Left ventricle myocardium inferior (tissue), 1 donor: ENCODE data around the gene GAPT. TPM values are rescaled to one million over a fixed set of nuclear protein-coding genes. Genes with fewer than 3 reads are reported as not detected.

Source experiments
- DNase-seq: peaks from one replicate; pipeline ENCODE4 v3.0.0-alpha.2; 2020
- H3K27ac ChIP-seq: fragments of 200-600 bp; replicated peaks from 2 replicates; pipeline ENCODE4 v1.8.0; 2021
- H3K27me3 ChIP-seq: fragments of 200-600 bp; 2 replicates; pipeline ENCODE4 v1.8.0; 2021; ENCODE audit warnings: low read depth
- H3K36me3 ChIP-seq: fragments of 200-600 bp; 2 replicates; pipeline ENCODE4 v1.8.0; 2021
- H3K4me1 ChIP-seq: fragments of 200-600 bp; 2 replicates; pipeline ENCODE4 v1.8.0; 2021
- H3K4me3 ChIP-seq: fragments of 200-600 bp; 2 replicates; pipeline ENCODE4 v1.8.0; 2021; ENCODE audit warnings: mild to moderate bottlenecking, moderate library complexity
- H3K9me3 ChIP-seq: fragments of 200-600 bp; replicated peaks from 2 replicates; pipeline ENCODE4 v1.8.0; 2021
- intact Hi-C: fragments of 100-400 bp; cut with micrococcal nuclease; formaldehyde crosslinking; loops from one replicate; pipeline ENCODE4 v1.11.0; 2022
- total RNA-seq: library from RNA; stranded (reverse); fragmentation: NEBNext Ultra II Directional; extraction: Animal tissue kit (Norgen Biotek cat#: 25700); gene quantifications from one replicate; pipeline ENCODE4 v1.2.1, GENCODE V29; 2021
- TF ChIP-seq, protein P1 (sequence below): fragments of 200-600 bp; IDR thresholded peaks from 2 replicates; pipeline ENCODE4 v1.8.0; 2021; ENCODE audit warnings: antibody characterized with exemption, mild to moderate bottlenecking, borderline replicate concordance
- donor health status: DM: no; HTN: yes; CAD: no; lungs with severe emphysema.

GAPT gene
- total RNA-seq, 1 donor from 2014 or later = 0.22 TPM

GRCh38 chr5:58501778-58502417 is 10.7 kb downstream of the GAPT start:
- intact Hi-C loops = no loop called here
- Histone ChIP-seq H3K27ac (no peak overlapping the region), H3K36me3 (no peaks in the 10 kb centered on the region), H3K4me3 (no peak overlapping the region), H3K4me1 (no peaks in the 10 kb centered on the region), H3K27me3 (peaks cover 24% of the 10 kb centered on the region), H3K9me3 (no peaks in the 10 kb centered on the region)
- TF ChIP-seq, protein P1, sequence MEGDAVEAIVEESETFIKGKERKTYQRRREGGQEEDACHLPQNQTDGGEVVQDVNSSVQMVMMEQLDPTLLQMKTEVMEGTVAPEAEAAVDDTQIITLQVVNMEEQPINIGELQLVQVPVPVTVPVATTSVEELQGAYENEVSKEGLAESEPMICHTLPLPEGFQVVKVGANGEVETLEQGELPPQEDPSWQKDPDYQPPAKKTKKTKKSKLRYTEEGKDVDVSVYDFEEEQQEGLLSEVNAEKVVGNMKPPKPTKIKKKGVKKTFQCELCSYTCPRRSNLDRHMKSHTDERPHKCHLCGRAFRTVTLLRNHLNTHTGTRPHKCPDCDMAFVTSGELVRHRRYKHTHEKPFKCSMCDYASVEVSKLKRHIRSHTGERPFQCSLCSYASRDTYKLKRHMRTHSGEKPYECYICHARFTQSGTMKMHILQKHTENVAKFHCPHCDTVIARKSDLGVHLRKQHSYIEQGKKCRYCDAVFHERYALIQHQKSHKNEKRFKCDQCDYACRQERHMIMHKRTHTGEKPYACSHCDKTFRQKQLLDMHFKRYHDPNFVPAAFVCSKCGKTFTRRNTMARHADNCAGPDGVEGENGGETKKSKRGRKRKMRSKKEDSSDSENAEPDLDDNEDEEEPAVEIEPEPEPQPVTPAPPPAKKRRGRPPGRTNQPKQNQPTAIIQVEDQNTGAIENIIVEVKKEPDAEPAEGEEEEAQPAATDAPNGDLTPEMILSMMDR = no peak
- DNase-seq = no peak

GRCh38 chr5:58503390-58504046 is 12.3 kb downstream of the GAPT start:
- no peak for DNase-seq
- Histone ChIP-seq H3K27me3 (peaks cover 24% of the 10 kb centered on the region), H3K4me3 (no peak overlapping the region), H3K27ac (no peak overlapping the region), H3K36me3 (no peaks in the 10 kb centered on the region), H3K9me3 (no peaks in the 10 kb centered on the region), H3K4me1 (no peaks in the 10 kb centered on the region)
- TF ChIP-seq, protein P1 = no peak
- intact Hi-C loops = no loop called here

GRCh38 chr5:58504766-58505165 is 13.5 kb downstream of the GAPT start:
- no peak for DNase-seq
- H3K36me3 ChIP-seq = no peaks in the 10 kb centered on the region
- peaks cover 29% of the 10 kb centered on the region for H3K27me3 ChIP-seq
- H3K4me1 ChIP-seq = no peaks in the 10 kb centered on the region
- H3K4me3 ChIP-seq = no peak overlapping the region
- intact Hi-C loops = no loop called here
- TF ChIP-seq, protein P1 = no peak
- no peak overlapping the region for H3K27ac ChIP-seq
- H3K9me3 ChIP-seq = no peaks in the 10 kb centered on the region

DNA sequence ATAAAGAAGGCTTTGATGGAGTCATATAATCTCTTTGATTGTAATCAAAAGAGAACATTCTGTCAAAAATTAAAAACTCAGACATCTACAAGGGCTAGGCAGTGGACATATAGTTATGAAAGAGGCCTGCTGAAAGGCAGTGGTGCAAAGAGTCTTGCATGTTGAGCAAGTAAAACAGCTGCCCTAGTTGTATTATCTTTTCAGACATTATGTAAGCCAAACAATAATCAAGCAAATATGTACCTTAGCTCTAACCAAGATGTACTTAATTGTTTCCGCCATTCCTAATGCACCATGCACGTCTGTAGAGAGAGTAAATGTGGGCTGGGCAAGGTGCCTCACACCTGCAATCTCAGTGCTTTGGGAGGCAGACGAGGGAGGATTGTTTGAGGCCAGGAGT is 14.3 kb downstream of the GAPT start:
- Histone ChIP-seq H3K27me3 (peaks cover 29% of the 10 kb centered on the region), H3K27ac (no peak overlapping the region), H3K9me3 (no peaks in the 10 kb centered on the region), H3K4me3 (no peak overlapping the region), H3K4me1 (no peaks in the 10 kb centered on the region), H3K36me3 (no peaks in the 10 kb centered on the region)
- intact Hi-C loops = no loop called here
- TF ChIP-seq, protein P1 = no peak
- no peak for DNase-seq

DNA sequence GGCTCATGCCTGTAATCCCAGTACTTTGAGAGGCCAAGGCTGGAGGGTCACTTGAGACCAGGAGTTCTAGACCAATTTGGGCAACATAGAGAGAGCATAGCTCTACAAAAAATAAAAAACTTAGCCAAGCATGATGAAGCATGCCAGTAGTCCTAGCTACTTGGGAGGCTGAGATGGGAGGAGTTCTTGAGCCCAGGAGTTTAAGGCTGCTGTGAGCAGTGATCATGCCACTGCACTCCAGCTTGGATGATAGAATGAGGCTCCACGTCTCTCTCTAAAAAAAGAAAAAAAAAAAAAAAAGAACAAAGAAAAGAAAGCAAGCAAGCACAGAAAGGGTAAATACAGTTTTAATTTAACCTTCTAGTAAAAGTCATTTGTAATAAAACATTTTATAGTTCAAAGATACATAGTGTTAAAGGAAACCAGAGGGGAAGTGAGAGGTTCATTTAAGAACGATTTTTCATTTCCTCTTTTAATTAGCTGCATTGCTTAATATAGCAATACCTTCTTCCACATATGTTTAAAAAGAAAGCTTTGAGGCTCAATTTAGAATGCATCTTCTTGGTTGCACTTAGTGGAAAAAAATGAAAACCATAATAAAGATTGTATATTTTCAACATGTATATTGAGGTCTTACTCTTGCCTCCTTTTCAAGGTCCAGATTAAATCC is 14.9 kb downstream of the GAPT start:
- Histone ChIP-seq H3K27me3 (peaks cover 29% of the 10 kb centered on the region), H3K27ac (no peak overlapping the region), H3K36me3 (no peaks in the 10 kb centered on the region), H3K4me1 (no peaks in the 10 kb centered on the region), H3K4me3 (no peak overlapping the region), H3K9me3 (no peaks in the 10 kb centered on the region)
- TF ChIP-seq, protein P1 = no peak
- DNase-seq = no peak
- intact Hi-C loops = no loop called here
